G401.6 (cell line): ENCODE results near the gene IDH3A.
"Not testable (repeated sequence)": the region's sequence is repeated elsewhere in the genome, so short reads cannot be mapped to it uniquely, and the experiment has no call there.

Experiments used
- FAIRE-seq: peaks from 2 replicates; lab custom pipeline; 2012; peaks lifted over from hg19 to GRCh38; lab: Jason Lieb, UNC

Gene IDH3A

DNA sequence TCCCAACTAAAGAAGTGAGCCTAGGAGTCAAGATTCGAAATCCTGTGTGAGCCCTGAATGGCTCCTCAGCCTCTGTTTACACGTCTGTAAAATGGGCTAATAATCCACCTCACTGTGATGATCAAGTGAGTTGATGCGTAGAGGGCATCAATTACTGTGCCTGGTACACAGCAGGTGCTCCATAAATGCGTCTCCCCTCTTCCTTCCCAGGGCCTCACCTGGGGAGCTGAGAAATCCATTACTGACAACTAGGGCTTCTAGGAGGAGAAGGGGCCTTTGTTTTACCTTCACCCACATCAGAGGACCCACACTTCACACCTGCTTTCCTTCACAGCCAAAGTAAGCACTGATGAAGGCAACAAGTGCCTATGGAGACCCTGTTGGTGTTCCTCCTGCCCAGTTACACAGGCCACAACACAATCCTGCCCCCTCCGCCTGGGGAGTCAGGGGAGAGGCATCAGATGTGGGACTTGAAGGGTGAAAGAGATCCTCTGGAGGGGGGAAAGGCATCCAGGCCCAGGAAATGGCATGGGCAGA, 19.3 kb upstream of the IDH3A start:
- FAIRE-seq = no peak

GRCh38 chr15:78130466-78131294, 18.5 kb upstream of the IDH3A start:
- no peak for FAIRE-seq

- FAIRE-seq = no peak
These were observed 17.7 kb upstream of the IDH3A start, which contains the start of gene CIB2 for GRCh38 chr15:78131295-78132061. CIB2 (minus strand) TSS chr15:78131445; CDS start chr15:78131215, 230 bp downstream.

DNA sequence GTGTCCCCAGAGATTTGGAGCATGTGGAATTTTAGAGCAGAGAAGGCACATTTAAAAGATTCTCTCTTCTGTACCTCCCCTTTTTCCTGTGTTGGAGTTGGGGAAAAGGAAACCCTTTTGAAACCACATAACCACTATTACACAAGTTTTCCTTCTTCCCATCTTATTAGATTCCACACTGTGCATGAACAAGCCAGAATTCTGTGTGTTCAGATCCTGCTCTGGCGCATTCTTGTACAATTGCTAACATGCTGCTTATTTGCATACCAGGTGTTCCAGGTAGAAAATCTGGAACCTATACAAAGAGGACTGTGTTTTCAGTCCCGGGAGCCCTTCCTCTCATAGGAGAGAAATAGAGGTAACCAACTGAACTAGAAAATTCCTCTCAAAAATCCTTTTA, 15.4 kb upstream of the IDH3A start:
- no peak for FAIRE-seq

- no peak for FAIRE-seq
These were observed 9.6 kb upstream of the IDH3A start for GRCh38 chr15:78139578-78139977.

DNA sequence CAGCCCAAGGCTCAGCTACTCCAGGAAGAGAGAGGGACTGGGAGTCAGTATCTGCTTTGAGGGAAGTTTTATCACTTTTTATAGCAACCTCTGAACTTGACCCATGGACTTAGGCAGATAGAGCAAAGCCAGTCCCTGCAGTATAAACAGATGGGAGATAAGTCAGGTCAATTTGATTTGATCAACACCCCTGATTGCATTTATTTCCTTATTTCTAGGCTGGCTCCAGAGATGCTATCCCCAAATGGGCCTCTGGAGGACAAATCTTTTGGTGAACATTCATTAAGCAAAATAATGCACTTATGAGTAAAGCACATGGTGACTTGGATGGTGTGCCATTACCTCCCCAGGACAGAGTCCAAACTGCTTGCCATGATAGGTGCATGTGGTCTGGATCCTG, 8.9 kb upstream of the IDH3A start:
- FAIRE-seq = no peak

- FAIRE-seq = no peak
These were observed 6.8 kb upstream of the IDH3A start for GRCh38 chr15:78142332-78142731.

DNA sequence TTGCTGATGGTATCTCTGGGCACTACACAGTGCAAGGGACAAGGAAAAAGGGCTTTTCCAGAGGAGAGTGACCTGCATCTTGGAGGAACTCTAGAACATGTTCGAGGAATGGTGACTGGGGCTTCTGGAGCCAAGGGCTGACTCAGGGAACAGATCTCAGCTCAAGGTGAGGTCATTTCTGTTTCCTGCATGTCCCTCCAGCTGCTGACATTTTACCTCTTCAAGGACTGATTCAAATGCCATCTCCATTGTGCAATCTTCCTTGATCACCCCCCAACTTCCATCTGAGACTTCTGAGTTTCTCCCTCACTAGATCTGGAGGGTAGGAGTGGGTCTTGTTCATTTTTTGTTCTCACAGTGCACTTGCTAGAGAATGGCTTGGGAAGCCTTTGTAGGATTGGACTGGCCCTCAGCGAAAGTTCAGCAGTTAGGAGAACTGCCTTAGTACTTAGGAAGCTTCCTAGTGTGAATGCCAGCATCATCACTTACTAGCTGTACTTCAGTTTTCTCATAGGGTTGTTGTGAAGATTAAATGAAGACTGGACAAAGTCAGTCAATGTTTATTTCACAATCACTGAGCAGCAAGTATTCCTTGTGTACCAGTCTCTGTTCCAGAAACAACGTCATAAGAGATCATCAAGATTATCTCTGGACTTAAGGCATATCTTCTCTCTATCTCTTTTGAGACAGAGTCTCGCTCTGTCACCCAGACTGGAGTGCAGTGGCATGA, 2.6 kb upstream of the IDH3A start:
- FAIRE-seq = no peak

- no peak for FAIRE-seq
These were observed 1.6 kb upstream of the IDH3A start for GRCh38 chr15:78147566-78147965.

DNA sequence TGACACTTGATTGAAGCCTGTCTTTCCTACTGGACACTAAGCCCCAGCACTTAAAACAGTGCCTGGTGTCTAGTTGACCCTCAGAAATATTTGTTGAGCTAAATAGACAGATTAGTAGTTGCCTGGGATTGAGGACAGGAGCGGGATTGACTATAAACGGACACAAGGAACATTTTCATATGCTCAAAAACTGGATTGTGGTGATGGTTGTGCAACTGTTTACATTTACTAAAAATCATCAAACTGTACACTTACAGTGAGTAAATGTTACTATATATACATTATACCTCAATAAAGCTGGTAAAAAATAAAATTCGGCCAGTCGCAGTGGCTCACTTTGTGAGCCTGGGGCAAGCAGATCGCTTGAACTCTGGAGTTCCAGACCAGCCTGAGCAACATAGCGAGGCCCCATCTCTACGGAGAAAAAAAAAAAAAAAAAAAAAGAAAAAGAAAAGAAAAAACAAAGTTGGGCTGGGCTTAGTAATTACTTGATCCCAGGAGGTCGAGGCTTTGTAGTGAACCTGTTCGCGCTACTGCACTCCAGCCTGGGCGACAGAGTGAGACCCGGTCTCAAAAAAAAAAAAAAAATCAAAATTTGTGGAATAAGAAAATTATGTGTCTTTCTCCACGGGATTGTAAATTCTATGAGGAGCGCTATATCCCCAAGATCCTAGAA, 632 bp upstream of the IDH3A start:
- no peak for FAIRE-seq

GRCh38 chr15:78149805-78150751, 916 bp downstream of the IDH3A start:
- no peak for FAIRE-seq

- FAIRE-seq = not testable (repeated sequence)
These were observed 1.9 kb downstream of the IDH3A start for GRCh38 chr15:78151075-78151474.

- FAIRE-seq = no peak
These were observed 5.8 kb downstream of the IDH3A start for GRCh38 chr15:78154955-78155354.

GRCh38 chr15:78155355-78155939, 6.3 kb downstream of the IDH3A start:
- no peak for FAIRE-seq

- FAIRE-seq = no peak
These were observed 7.5 kb downstream of the IDH3A start for GRCh38 chr15:78156653-78157052.

DNA sequence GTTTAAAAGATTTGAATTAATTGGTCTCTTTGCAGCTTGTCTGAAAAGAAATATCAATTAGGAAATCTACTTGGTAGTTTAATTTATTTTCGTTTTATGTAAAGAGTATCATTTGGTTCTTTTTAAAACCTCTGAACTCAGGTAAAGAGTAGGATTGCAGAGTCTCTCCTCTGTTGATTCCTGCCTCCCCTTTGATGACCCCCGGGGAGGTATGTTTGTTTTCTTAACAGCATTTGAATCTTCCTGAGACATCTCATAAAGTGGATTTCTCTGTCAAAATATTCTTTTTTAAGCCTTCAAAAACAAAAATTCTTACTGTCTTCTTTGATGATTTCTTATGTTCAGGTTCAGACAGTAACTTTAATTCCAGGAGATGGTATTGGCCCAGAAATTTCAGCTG, 8.0 kb downstream of the IDH3A start:
- FAIRE-seq = no peak

- FAIRE-seq = no peak
These were observed 10.2 kb downstream of the IDH3A start for GRCh38 chr15:78159395-78159794.

GRCh38 chr15:78162038-78162437, 12.9 kb downstream of the IDH3A start:
- FAIRE-seq = no peak

DNA sequence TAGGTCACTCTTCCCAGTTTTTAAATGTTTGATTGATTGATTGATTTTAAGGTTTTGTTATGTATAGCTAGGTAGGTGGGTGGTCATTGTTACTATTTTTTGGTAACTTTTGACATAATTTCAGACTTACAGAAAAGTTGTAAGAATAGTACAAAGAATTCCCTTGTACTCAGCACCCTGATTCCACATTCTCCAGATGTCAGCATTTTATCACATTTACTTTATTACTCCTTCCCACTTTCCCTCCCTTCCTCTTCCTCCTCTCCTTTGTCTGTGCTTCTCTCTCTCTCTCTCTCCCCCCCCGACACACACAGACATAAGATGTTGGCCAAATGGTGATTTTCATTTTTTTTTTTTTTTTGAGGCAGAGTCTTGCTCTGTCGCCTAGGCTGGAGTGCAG, 14.8 kb downstream of the IDH3A start:
- FAIRE-seq = no peak

DNA sequence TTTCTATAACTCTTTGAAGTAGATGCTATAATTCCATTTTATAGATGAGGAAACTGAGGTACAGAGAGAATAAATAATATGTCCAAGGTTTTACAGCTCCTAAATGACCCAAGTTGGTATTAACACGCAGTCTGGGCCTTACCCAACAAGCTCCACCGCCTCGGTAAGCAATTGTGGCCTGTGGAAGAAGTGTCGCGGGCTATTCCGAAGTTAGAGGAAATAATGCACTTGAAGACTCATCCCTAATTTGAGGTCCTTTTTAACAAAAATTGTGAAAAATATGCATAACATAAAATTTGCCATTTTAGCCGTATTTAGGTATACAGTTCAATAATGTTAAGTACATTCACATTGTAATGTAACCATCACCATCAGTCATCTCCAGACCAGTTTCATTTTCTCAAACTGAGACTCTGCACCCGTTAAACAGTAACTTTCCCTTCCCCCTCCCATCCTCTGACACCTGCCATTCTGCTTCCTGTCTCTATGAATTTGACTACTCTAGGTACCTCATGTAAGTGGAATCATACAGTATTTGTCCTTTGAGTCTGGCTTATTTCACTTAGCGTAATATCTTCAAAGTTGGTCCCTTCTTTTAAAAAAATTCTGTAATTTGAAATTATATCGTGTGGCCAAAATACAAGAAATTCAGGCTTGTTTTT, 18.2 kb downstream of the IDH3A start:
- no peak for FAIRE-seq
